HL-60 (cell line): ENCODE results near the gene ISL2.

Experiments
- CTCF ChIP-seq: IDR thresholded peaks from one replicate; pipeline ENCODE4 v1.5.1; 2011; ENCODE audit warnings: low read length, control low read depth, inconsistent platforms; ENCODE audit not compliant: insufficient read depth
- GABPA ChIP-seq: IDR thresholded peaks from 2 replicates; pipeline ENCODE4 v1.6.1; 2012; ENCODE audit warnings: low read depth
- POLR2AphosphoS5 ChIP-seq: IDR thresholded peaks from 2 replicates; pipeline ENCODE4 v1.6.1; 2012; ENCODE audit warnings: low read depth
- REST ChIP-seq: IDR thresholded peaks from 2 replicates; pipeline ENCODE4 v1.6.1; 2012; ENCODE audit warnings: low read depth; ENCODE audit not compliant: insufficient replicate concordance
- SPI1 ChIP-seq: IDR thresholded peaks from 2 replicates; pipeline ENCODE4 v1.6.1; 2012; ENCODE audit warnings: low read depth, mild to moderate bottlenecking, borderline replicate concordance

- TF ChIP-seq POLR2AphosphoS5: no peak
- no peak for TF ChIP-seq CTCF
- TF ChIP-seq SPI1: no peak
- no peak for TF ChIP-seq REST
- TF ChIP-seq GABPA: no peak
These were observed 1.3 kb downstream of the ISL2 start for GRCh38 chr15:76337696-76338485.
